Measurements from ENCODE around the gene CASTOR1.
"Not testable (repeated sequence)": the region's sequence is repeated elsewhere in the genome, so short reads cannot be mapped to it uniquely, and the experiment has no call there.

CASTOR1 gene

DNA sequence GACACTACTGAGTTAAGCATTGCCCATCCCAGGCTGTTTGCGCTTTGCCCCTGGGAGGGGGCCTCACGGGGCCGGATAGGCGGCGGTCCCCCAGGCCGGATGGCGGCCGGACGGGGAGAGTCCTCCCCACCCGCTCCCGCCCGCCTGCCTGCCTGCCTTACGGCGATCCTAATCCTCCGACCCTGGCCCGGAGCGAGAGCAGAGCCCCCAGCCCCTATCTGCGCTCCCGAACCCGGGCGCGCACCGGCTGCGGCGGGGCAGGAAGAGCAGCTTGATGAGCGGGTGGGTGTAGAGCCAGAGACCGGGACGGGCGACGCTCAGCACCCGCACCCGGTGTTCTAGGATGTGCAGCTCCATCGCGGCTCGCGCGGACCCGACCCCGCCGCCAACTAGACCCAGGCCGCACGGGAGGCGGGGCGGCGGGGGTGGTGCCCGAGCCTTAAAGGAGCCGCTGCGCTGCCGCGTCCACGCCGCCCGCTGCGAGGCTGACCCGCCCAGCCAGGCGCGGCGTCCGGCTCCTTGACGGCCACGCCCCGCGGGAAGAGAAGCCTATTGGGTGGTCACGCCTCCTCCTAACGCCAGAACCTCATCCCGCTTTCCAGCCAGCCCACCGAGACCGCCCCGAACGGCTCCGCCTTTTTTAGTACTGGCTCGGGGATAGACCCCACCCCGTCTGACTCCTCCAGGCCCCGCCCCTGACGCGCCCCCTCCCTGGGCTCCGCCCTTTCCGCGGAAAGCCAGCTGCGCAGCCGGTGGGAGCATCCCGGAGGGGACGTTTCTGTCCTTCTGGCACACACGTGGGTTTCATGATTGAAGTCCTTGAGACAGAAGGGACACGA lies at the start of gene CASTOR1:
Gene CASTOR1, minus strand, starts transcription at position 365 of the 839 bp plus-strand sequence. Its CDS starts 8 bp downstream, at position 357.
- DNase-seq (ENCODE audit: low read depth), result peak; percentile 87

- no peak for DNase-seq (ENCODE audit: low read depth)
These were observed 49.5 kb upstream of the CASTOR1 start for GRCh38 chr22:30338802-30339201.

GRCh38 chr22:30338341-30338740 lies 49.0 kb upstream of the CASTOR1 start:
- not testable (repeated sequence) for DNase-seq (ENCODE audit: low read depth)

- DNase-seq (ENCODE audit: low read depth), result no peak
These were observed 48.1 kb upstream of the CASTOR1 start for GRCh38 chr22:30337461-30337778.

GRCh38 chr22:30336752-30337460 lies 47.6 kb upstream of the CASTOR1 start:
- DNase-seq (ENCODE audit: low read depth), result no peak

DNA sequence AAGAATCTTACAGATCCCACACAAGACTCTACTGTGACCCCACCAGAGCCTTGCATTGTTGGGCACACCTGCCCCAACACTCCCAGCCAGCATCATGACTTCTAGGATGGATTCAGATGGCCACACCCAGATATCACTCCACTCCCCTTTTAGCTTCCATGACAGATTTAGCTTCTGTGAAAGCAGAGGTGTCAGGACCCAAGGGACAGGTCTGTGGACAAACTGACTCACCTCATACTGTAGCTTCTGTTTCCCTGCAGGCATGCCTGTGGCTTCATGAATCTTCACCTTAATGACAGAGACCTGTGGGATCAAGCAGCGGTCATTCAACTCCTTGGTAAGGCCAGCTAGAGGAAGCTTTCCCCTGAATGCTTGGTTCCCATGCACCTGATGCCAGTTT lies 45.9 kb upstream of the CASTOR1 start:
- DNase-seq (ENCODE audit: low read depth), result no peak

GRCh38 chr22:30334646-30335045 lies 45.3 kb upstream of the CASTOR1 start:
- no peak for DNase-seq (ENCODE audit: low read depth)

- DNase-seq (ENCODE audit: low read depth), result no peak
These were observed 44.4 kb upstream of the CASTOR1 start for GRCh38 chr22:30333707-30334087.

DNA sequence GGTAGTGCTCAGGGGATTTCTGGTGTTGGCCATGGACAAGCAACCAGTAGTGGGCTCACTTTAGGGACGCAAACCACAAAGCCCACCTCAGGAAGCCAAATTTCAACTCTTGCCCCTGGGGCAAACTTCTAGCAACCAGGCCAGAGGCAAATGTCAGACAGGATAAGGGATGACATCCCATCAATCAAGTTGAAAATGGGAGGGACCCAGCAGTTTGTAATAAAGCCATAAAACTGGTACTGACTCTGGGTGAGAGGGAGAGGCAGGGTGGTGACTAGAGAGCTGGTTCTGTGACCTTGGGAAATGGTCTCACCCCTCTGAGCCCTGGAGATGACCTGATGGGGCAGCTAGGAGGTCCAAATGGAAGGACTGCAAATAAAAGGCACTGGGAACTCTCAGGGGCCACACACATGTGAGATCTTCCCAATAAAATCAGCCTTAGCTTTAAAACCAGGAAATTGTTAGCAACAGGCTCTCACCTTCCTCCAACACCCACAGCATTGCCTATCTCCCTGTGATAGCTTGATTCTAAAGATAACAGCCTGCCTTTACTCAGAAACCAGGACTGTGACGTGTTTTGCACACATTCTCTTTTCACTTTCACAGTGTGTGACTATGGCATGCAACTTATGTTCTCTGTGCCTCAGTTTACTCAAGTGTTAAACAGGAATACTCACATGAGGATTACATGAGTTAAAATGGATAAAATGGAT lies 43.8 kb upstream of the CASTOR1 start:
- no peak for DNase-seq (ENCODE audit: low read depth)

DNA sequence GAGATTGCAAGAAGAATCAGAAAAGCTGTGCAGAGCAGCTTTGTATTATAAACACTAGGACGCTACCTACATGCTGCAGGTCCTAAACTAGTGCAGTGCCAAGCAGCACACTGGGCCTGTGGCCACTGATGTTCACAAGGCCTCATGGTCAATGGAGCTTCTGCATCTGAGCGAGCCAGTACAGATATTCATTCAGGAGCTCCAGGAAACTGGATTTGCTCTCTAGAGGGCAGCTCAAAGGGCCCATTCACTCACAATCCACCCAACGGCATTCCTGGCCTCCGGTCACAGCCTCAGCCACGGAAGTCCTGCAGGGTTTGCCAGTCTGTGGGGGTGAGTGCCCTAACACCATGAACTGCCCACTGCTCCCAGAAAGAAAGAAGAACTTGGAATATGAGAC lies 43.2 kb upstream of the CASTOR1 start:
- no peak for DNase-seq (ENCODE audit: low read depth)

GRCh38 chr22:30328466-30329049 lies 39.3 kb upstream of the CASTOR1 start:
- no peak for DNase-seq (ENCODE audit: low read depth)

DNA sequence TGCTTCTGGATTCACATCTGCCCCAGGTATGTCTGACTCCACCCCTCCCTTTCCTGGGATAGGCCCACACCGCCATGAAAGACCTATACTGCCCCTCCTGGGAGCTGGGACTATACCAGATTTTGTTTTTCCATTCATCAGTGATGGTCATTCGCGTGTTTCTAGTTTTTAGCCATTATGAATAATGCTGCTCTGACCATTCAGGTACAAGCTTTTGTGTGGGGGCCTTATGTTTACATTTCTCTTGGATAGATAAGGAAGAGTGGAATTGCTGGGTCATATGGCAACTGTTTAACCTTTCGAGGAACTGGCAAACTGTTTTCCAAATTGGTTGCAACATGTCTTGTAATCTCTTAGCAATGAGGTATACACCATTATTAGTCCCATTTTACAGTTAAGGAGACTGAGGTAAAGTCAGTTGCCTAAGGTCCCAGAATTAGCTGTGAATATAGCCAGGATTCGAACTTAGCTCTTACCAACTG lies 38.6 kb upstream of the CASTOR1 start:
- DNase-seq (ENCODE audit: low read depth), result no peak

DNA sequence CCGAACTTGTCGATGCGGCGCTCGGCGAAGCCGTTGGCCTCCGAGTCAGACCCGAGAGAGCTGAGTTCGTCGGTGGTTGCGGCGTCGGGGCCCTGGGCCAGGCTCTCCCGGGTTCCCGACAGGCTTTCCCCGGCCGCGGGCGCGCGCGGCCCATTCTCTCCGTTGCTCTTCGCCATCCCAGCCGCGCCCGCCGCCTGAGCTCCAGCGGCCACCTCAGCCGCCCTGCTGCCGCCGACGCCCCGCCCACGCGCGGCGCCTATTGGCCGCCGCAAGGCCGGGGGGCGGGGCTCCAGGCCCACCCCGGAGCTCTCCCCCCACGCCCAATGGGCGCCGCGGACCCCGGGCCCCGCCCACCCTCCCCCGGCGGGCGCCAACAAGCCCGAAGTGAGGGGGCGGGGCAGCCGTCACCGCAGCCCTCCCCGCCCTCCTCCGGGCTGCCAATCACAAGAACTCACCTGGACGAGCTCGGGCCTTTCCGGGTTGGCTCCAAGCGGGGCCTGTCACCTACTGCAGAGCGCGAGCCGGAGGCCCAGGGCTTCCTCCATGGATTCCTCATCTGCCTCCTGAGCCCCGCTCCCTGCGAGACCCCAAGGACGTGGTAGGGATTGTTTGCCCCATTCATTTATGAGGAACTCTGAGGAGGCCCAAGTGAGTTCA lies 37.5 kb upstream of the CASTOR1 start, which contains the start of gene TBC1D10A:
Gene TBC1D10A, minus strand, starts transcription at position 236 of the 657 bp plus-strand sequence. Its CDS starts 60 bp downstream, at position 176.
- peak; percentile 94 for DNase-seq (ENCODE audit: low read depth)

- peak; percentile 27 for DNase-seq (ENCODE audit: low read depth)
These were observed 37.0 kb upstream of the CASTOR1 start for GRCh38 chr22:30326255-30326705.

GRCh38 chr22:30325724-30326254 lies 36.5 kb upstream of the CASTOR1 start:
- no peak for DNase-seq (ENCODE audit: low read depth)

- no peak for DNase-seq (ENCODE audit: low read depth)
These were observed 35.9 kb upstream of the CASTOR1 start for GRCh38 chr22:30325065-30325720.

- DNase-seq (ENCODE audit: low read depth), result no peak
These were observed 34.9 kb upstream of the CASTOR1 start for GRCh38 chr22:30324014-30324730.

DNA sequence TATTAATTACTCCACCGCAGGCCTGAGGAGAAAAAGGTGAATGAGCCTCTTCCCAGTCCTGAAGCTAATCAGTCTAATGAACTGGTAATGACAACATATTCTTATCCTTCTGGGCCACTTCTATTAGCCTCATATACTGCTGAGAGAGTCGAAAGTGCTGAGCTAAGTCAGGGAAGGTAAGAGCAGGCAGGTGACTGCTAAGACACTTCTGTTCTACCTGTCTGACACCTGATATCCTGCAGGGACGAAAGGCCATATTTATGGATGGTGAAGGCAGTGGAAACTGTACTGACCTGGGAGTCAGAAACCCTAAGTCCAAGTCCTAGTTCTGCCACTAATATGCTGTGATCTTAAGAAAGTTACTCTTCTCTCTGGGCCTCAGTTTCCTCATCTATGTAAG lies 33.9 kb upstream of the CASTOR1 start:
- no peak for DNase-seq (ENCODE audit: low read depth)

- no peak for DNase-seq (ENCODE audit: low read depth)
These were observed 32.2 kb upstream of the CASTOR1 start for GRCh38 chr22:30321461-30321860.

DNA sequence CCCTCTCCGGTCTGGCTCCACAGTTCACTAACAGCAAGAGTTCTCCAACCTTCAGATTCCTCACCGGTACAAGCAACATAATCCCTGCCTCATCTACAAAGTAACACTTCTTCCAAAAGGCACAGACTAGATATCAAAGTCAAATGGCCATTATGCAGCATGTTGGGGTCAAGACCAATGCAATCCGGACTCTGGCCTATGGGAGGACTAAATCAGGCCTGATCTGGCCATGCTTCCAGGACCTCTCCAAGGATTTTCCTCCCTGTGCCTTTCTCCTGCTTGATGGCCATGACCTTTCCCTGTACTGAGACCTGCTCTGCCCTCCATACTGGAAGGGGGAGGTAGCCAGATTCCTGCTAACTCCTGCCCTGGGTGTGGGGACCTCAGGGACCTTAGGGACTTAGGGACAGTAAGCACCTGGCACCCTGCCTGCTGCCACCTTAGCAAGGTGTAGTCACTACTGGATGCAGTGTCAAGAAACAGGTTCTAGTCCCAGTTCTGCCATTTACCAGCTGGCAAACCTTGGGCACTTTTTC lies 30.8 kb upstream of the CASTOR1 start:
- DNase-seq (ENCODE audit: low read depth), result no peak

Data from activated T-cell treated with anti-CD3 and anti-CD28 coated beads for 48 hours (primary cell).